Vagina (tissue), 2 donors: ENCODE data around the gene BRD8.

Experiments
- CTCF ChIP-seq, 3 experiments: fragments of 450-650 bp in 2 of 3; fragments of 200-600 bp in 1 of 3; sonication (generic) in 1 of 3; IDR thresholded peaks; one replicate each; pipeline ENCODE4 v1.5.1; 2017 to 2019; ENCODE audit warnings: antibody characterized with exemption in 3 of 3, mild to moderate bottlenecking in 2 of 3, moderate library complexity in 2 of 3
- POLR2A ChIP-seq, 2 donors: fragments of 450-650 bp; IDR thresholded peaks; one replicate each; pipeline ENCODE4 v1.6.1; 2017; ENCODE audit warnings: antibody characterized with exemption in 2 of 2, mild to moderate bottlenecking in 2 of 2, moderate library complexity in 2 of 2
- POLR2AphosphoS5 ChIP-seq, 2 donors: sonication (generic); formaldehyde crosslinking; IDR thresholded peaks; one replicate each; pipeline ENCODE4 v1.9.0; 2017; ENCODE audit warnings: antibody characterized with exemption in 2 of 2, mild to moderate bottlenecking in 2 of 2, low read depth in 1 of 2; ENCODE audit not compliant: insufficient read depth in 1 of 2

GRCh38 chr5:138169124-138169523, 9.3 kb downstream of the BRD8 start:
- no peak for TF ChIP-seq CTCF (IDR thresholded peaks at IDR 0.05)
- TF ChIP-seq POLR2A (IDR thresholded peaks at IDR 0.05), result no peak
- TF ChIP-seq POLR2AphosphoS5 (IDR thresholded peaks at IDR 0.05; ENCODE audit: insufficient read depth in 1 of 2, low read depth in 1 of 2), result no peak
